Spleen (tissue), 11 donors: Measurements from ENCODE around the gene C1orf159. TPM values are rescaled to one million over a fixed set of nuclear protein-coding genes. Genes with fewer than 3 reads are reported as not detected.

Source experiments
- DNase-seq: peaks from one replicate; pipeline ENCODE4 v3.0.0-alpha.2; 2020
- H3K27ac ChIP-seq, 8 donors: fragments of 200-600 bp; sonication (generic) in 7 of 8; 1 replicate in 4 of 8; 2 replicates in 4 of 8; pipeline versions ENCODE4 v1.5.0 to v1.8.0; 2016 to 2021; ENCODE audit warnings: inconsistent platforms in 4 of 8, mild to moderate bottlenecking in 4 of 8, moderate library complexity in 1 of 8
- H3K27me3 ChIP-seq, 7 donors: fragments of 200-600 bp; sonication (generic) in 6 of 7; replicated peaks in 1 of 7; 1 replicate in 4 of 7; 2 replicates in 3 of 7; pipeline versions ENCODE4 v1.5.0 to v1.8.0; 2016 to 2021; ENCODE audit warnings: inconsistent platforms in 3 of 7, mild to moderate bottlenecking in 1 of 7
- H3K36me3 ChIP-seq, 6 donors: fragments of 200-600 bp; sonication (generic) in 5 of 6; 1 replicate in 4 of 6; 2 replicates in 2 of 6; pipeline versions ENCODE4 v1.5.0 to v1.8.0; 2016 to 2021; ENCODE audit warnings: inconsistent platforms in 2 of 6
- H3K4me1 ChIP-seq, 6 donors: fragments of 200-600 bp; sonication (generic) in 5 of 6; 1 replicate in 3 of 6; 2 replicates in 3 of 6; pipeline versions ENCODE4 v1.5.0 to v1.8.0; 2016 to 2021; ENCODE audit warnings: inconsistent platforms in 3 of 6
- H3K4me3 ChIP-seq, 8 donors: fragments of 200-600 bp; sonication (generic) in 7 of 8; 1 replicate in 4 of 8; 2 replicates in 4 of 8; pipeline versions ENCODE4 v1.5.0 to v1.8.0; 2016 to 2021; ENCODE audit warnings: inconsistent platforms in 4 of 8, mild to moderate bottlenecking in 4 of 8, moderate library complexity in 2 of 8
- H3K9me3 ChIP-seq, 8 donors: fragments of 200-600 bp; sonication (generic) in 7 of 8; 1 replicate in 4 of 8; 2 replicates in 4 of 8; pipeline versions ENCODE4 v1.5.0 to v1.8.0; 2016 to 2021; ENCODE audit warnings: inconsistent platforms in 4 of 8
- CTCF ChIP-seq, 11 experiments: fragments of 200-600 bp in 7 of 11; fragments of 450-650 bp in 4 of 11; sonication (generic) in 4 of 11; IDR thresholded peaks in 8 of 11; conservative IDR thresholded peaks in 3 of 11; 1 replicate in 7 of 11; 2 replicates in 4 of 11; pipeline versions ENCODE4 v1.4.0 to v1.8.0; 2016 to 2021; ENCODE audit warnings: antibody characterized with exemption in 11 of 11, inconsistent platforms in 4 of 11, mild to moderate bottlenecking in 1 of 11
- POLR2A ChIP-seq, 3 donors: fragments of 450-650 bp; IDR thresholded peaks; one replicate each; pipeline ENCODE4 v1.5.1; 2017; ENCODE audit warnings: antibody characterized with exemption in 3 of 3, mild to moderate bottlenecking in 1 of 3
- POLR2AphosphoS5 ChIP-seq, 3 donors: sonication (generic); formaldehyde crosslinking; IDR thresholded peaks; one replicate each; pipeline ENCODE4 v1.5.1; 2017; ENCODE audit warnings: antibody characterized with exemption in 3 of 3
- whole genome bisulfite sequencing, 5 donors: extraction: QIAGEN DNeasy Blood & Tissue Kit in 3 of 5; methylation state at CpG; one replicate each; pipeline versions ENCODE4 v1.1.5 to v1.1.7; 2013 to 2018; 5-methylcytosine and 5-hydroxymethylcytosine counted together
- intact Hi-C: fragments of 100-400 bp; cut with DNase I; formaldehyde crosslinking; loops from one replicate; pipeline ENCODE4 v1.15.0; 2023; ENCODE audit warnings: low total_unique reads
- polyA plus RNA-seq, 3 donors: library from polyadenylated mRNA; stranded (reverse); fragments of 200-250 nt; gene quantifications; one replicate each; pipeline ENCODE4 v1.2.1, GENCODE V29; 2013
- total RNA-seq, 7 donors: library from RNA; depleted of rRNA in 3 of 7; stranded (reverse); fragments of >200 nt in 3 of 7; fragmentation: NEBNext Ultra II Directional in 4 of 7; extraction: Animal tissue kit (Norgen Biotek cat#: 25700) in 4 of 7; gene quantifications; one replicate each; pipeline versions ENCODE4 v1.1.0 to v1.2.1, GENCODE V29; 2016 to 2021
- donor health status: healthy with polysubstance abuse.
- donor health status: DM: no; HTN: no; CAD: no; lungs with moderate emphysema.
- donor health status: DM: no; HTN: no; CAD: no.
- donor health status: Bipolar disorder and iron deficiency.
- donor health status: healthy.
- donor health status: DM: no; HTN: no; CAD: no.
- donor health status: DM: yes; HTN: yes; CAD: no.

Gene C1orf159
- total and polyA plus RNA-seq, 10 donors = 8.5 to 25.7 (median 18.8) TPM

- WGBS, 5 donors = 92 to 98% (median 94%) methylated on average over 10 to 21 of the region's 21 CpGs
- no peak overlapping the region for H3K4me3 ChIP-seq
- intact Hi-C loops = no loop called here
- no peaks in the 10 kb centered on the region for H3K4me1 ChIP-seq
- H3K9me3 ChIP-seq = peaks cover 0 to 21% (median 2%) of the 10 kb centered on the region in 8 donors
- peaks cover 0 to 12% (median 0%) of the 10 kb centered on the region in 7 donors for H3K27me3 ChIP-seq
- TF ChIP-seq CTCF (IDR thresholded peaks at IDR 0.05 in 8 of 11, conservative IDR thresholded peaks at IDR 0.05 in 3 of 11) (no peak), POLR2AphosphoS5 (IDR thresholded peaks at IDR 0.05) (no peak), POLR2A (IDR thresholded peaks at IDR 0.05) (no peak)
- H3K27ac ChIP-seq = no peak overlapping the region
- no peaks in the 10 kb centered on the region for H3K36me3 ChIP-seq
- DNase-seq = no peak
These were observed 35.4 kb upstream of the C1orf159 start for GRCh38 chr1:1151306-1151705.

GRCh38 chr1:1150100-1150499, 34.2 kb upstream of the C1orf159 start:
- Histone ChIP-seq H3K4me1 (peaks cover 0 to 7% (median under 1%) of the 10 kb centered on the region in 6 donors), H3K4me3 (no peak overlapping the region), H3K27ac (no peak overlapping the region), H3K36me3 (no peaks in the 10 kb centered on the region), H3K9me3 (peaks cover 0 to 17% (median 2%) of the 10 kb centered on the region in 8 donors), H3K27me3 (peaks cover 0 to 19% (median 0%) of the 10 kb centered on the region in 7 donors)
- TF ChIP-seq POLR2AphosphoS5 (IDR thresholded peaks at IDR 0.05) = no peak
- no peak for TF ChIP-seq CTCF (IDR thresholded peaks at IDR 0.05 in 8 of 11, conservative IDR thresholded peaks at IDR 0.05 in 3 of 11)
- no peak for TF ChIP-seq POLR2A (IDR thresholded peaks at IDR 0.05)
- intact Hi-C loops = no loop called here
- DNase-seq = no peak
- WGBS, 5 donors = 55 to 84% (median 64%) methylated on average over 8 to 12 of the region's 12 CpGs

GRCh38 chr1:1149416-1149815, 33.5 kb upstream of the C1orf159 start:
- Histone ChIP-seq H3K9me3 (peaks cover 0 to 17% (median 2%) of the 10 kb centered on the region in 8 donors), H3K27ac (no peak overlapping the region), H3K27me3 (peaks cover 0 to 24% (median 0%) of the 10 kb centered on the region in 7 donors), H3K4me1 (peaks cover 0 to 13% (median 6%) of the 10 kb centered on the region in 6 donors), H3K36me3 (no peaks in the 10 kb centered on the region), H3K4me3 (no peak overlapping the region)
- intact Hi-C loops = no loop called here
- no peak for DNase-seq
- 74 to 88% (median 83%) methylated on average over 12 to 15 of the region's 15 CpGs for WGBS, 5 donors
- TF ChIP-seq CTCF (IDR thresholded peaks at IDR 0.05 in 8 of 11, conservative IDR thresholded peaks at IDR 0.05 in 3 of 11) = no peak
- no peak for TF ChIP-seq POLR2AphosphoS5 (IDR thresholded peaks at IDR 0.05)
- no peak for TF ChIP-seq POLR2A (IDR thresholded peaks at IDR 0.05)

GRCh38 chr1:1148569-1148968, 32.7 kb upstream of the C1orf159 start:
- H3K27me3 ChIP-seq = peaks cover 0 to 33% (median 0%) of the 10 kb centered on the region in 7 donors
- H3K36me3 ChIP-seq = no peaks in the 10 kb centered on the region
- H3K27ac ChIP-seq = no peak overlapping the region
- peaks cover 0 to 22% (median 14%) of the 10 kb centered on the region in 6 donors for H3K4me1 ChIP-seq
- intact Hi-C loops = no loop called here
- peaks cover 0 to 13% (median under 1%) of the 10 kb centered on the region in 8 donors for H3K9me3 ChIP-seq
- TF ChIP-seq POLR2A (IDR thresholded peaks at IDR 0.05) (no peak), POLR2AphosphoS5 (IDR thresholded peaks at IDR 0.05) (no peak), CTCF (IDR thresholded peaks at IDR 0.05 in 8 of 11, conservative IDR thresholded peaks at IDR 0.05 in 3 of 11) (no peak)
- WGBS, 5 donors = 81 to 85% (median 83%) methylated on average over 24 of the region's 24 CpGs
- H3K4me3 ChIP-seq = no peak overlapping the region
- no peak for DNase-seq
